ENCODE measurements around the gene FOXC2.

DNA sequence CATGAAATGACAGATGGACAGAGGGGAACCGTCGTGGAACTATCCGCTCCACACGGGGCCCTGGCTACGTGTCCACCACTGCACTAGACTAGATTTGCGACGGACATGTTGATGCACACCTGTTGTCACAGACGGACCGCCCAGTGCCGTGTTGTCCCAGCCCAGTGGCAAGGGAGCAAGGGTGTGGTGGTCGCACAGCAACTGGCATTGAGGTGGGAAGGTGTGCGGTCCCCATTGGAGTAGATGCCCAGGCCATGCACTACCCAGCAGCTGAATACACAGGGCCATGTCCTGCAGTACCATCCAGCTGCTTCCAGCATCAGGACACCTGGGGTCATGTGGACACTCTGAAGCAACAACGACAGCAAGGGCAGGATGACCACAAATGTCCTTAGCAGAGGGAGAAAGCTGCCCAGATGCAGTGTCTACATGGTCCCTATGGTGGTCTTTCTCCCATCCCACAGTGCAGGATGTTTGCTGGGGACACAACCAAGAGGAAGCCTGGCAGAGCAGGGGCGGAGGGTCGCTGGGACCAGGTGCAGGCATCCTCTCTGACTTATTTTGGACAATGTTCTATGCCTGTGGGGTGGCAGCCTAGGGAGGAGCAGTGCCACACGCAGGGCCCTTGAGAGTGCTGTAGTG is 47.5 kb upstream of the FOXC2 start:
- TF ChIP-seq POLR2A (IDR thresholded peaks at IDR 0.05; ENCODE audit: low read depth, low read length) (no peak), POLR2AphosphoS5 (IDR thresholded peaks at IDR 0.05; ENCODE audit: insufficient read depth, low read depth, low read length) (no peak), MYC (IDR thresholded peaks at IDR 0.05; ENCODE audit: low read depth, low read length) (no peak), EZH2 (IDR thresholded peaks at IDR 0.05; ENCODE audit: borderline replicate concordance, low read depth, low read length, severe bottlenecking) (no peak), GATA2 (IDR thresholded peaks at IDR 0.05; ENCODE audit: insufficient read depth, insufficient read length, low read depth, low read length) (no peak)
- TF ChIP-seq, protein P1, sequence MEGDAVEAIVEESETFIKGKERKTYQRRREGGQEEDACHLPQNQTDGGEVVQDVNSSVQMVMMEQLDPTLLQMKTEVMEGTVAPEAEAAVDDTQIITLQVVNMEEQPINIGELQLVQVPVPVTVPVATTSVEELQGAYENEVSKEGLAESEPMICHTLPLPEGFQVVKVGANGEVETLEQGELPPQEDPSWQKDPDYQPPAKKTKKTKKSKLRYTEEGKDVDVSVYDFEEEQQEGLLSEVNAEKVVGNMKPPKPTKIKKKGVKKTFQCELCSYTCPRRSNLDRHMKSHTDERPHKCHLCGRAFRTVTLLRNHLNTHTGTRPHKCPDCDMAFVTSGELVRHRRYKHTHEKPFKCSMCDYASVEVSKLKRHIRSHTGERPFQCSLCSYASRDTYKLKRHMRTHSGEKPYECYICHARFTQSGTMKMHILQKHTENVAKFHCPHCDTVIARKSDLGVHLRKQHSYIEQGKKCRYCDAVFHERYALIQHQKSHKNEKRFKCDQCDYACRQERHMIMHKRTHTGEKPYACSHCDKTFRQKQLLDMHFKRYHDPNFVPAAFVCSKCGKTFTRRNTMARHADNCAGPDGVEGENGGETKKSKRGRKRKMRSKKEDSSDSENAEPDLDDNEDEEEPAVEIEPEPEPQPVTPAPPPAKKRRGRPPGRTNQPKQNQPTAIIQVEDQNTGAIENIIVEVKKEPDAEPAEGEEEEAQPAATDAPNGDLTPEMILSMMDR (IDR thresholded peaks at IDR 0.05; ENCODE audit: extremely low read depth in 1 of 2, insufficient read depth in 1 of 2, low read depth in 1 of 2, low read length in 2 of 2): no peak

Data from endothelial cell of umbilical vein (primary cell).